Muscle of leg (tissue), 16 donors: ENCODE results near the gene L3MBTL4. TPM values are rescaled to one million over a fixed set of nuclear protein-coding genes. Genes with fewer than 3 reads are reported as not detected.

Experiments used
- DNase-seq: peaks from one replicate; pipeline ENCODE4 v3.0.0; 2013
- H3K27ac ChIP-seq: one replicate; pipeline ENCODE4 v1.5.1; 2013; ENCODE audit warnings: mild to moderate bottlenecking, low read length, control low read depth
- H3K27me3 ChIP-seq: one replicate; pipeline ENCODE4 v1.6.1; 2013; ENCODE audit warnings: low read length; ENCODE audit not compliant: control insufficient read depth, insufficient read depth
- H3K36me3 ChIP-seq: one replicate; pipeline ENCODE4 v1.6.1; 2013; ENCODE audit warnings: low read length; ENCODE audit not compliant: control insufficient read depth, insufficient read depth
- H3K4me1 ChIP-seq: one replicate; pipeline ENCODE4 v1.6.1; 2013; ENCODE audit warnings: low read length; ENCODE audit not compliant: control insufficient read depth, insufficient read depth
- H3K4me3 ChIP-seq: one replicate; pipeline ENCODE4 v1.5.1; 2013; ENCODE audit warnings: low read length, control low read depth
- H3K9me3 ChIP-seq: replicated peaks from 2 replicates; pipeline ENCODE4 v1.6.1; 2013; ENCODE audit warnings: low read depth, low read length; ENCODE audit not compliant: control insufficient read depth
- WGBS: methylation state at CpG from one replicate; pipeline ENCODE4 v1.1.5; 2013; ENCODE audit warnings: missing lambda C conversion rate; ENCODE audit not compliant: insufficient coverage; 5-methylcytosine and 5-hydroxymethylcytosine counted together
- long read RNA-seq, 11 donors: transcript quantifications; one replicate each; lab custom pipeline, GENCODE V29; 2026
- polyA plus RNA-seq, 8 donors: library from polyadenylated mRNA; unstranded; fragments of 120-200 nt; gene quantifications; one replicate each; pipeline versions ENCODE4 v1.2.1 to v1.2.3, GENCODE V29; 2013; ENCODE audit warnings: inconsistent platforms in 1 of 8, low replicate concordance in 1 of 8; ENCODE audit not compliant: insufficient read length in 8 of 8, insufficient read depth in 1 of 8
- total RNA-seq: library from RNA; stranded (reverse); fragments of 120-200 nt; gene quantifications from one replicate; pipeline ENCODE4 v1.2.4, GENCODE V29; 2013

The L3MBTL4 gene
- total RNA-seq (4.2 TPM), polyA plus RNA-seq (1 to 10 TPM in 7 of 8 donors, under 1 TPM in 1; 0.78 to 2.1 (median 1.4) TPM)
- long read RNA-seq, donor 1 = 0 reads
- long read RNA-seq, donor 2 = 0 reads
- long read RNA-seq, donor 3 = 0 reads
- long read RNA-seq, donor 4 = 0 reads
- long read RNA-seq, donor 5, partial matches to known transcripts = 0 of 1 reads
- long read RNA-seq, donor 5, other reads (novel, unspliced or antisense) = 0 of 1 reads
- long read RNA-seq, donor 6, partial matches to known transcripts = 0 of 1 reads
- long read RNA-seq, donor 6, other reads (novel, unspliced or antisense) = 0 of 1 reads
- long read RNA-seq, donor 7 = 0 reads
- long read RNA-seq, donor 8 = 0 reads
- long read RNA-seq, donor 9 = 0 reads
- long read RNA-seq, donor 10 = 0 reads
- long read RNA-seq, donor 11 = 0 reads

- peak; percentile 37 for DNase-seq
- H3K9me3 ChIP-seq = no peaks in the 10 kb centered on the region
- peaks cover 20% of the 10 kb centered on the region for H3K27me3 ChIP-seq
- H3K27ac ChIP-seq = peak within 1 kb of the TSS; percentile 37
- WGBS = 1% methylated on average over 65 of the region's 67 CpGs
- no peaks in the 10 kb centered on the region for H3K36me3 ChIP-seq
- H3K4me1 ChIP-seq = peaks cover 5% of the 10 kb centered on the region
- H3K4me3 ChIP-seq = peak within 1 kb of the TSS; percentile 60
Observed at GRCh38 chr18:6414723-6415417, at the start of gene L3MBTL4. TSS of gene L3MBTL4 (minus strand) at chr18:6414911. CDS start at chr18:6311625, 103,286 bp downstream.

- no peak overlapping the region for H3K27ac ChIP-seq
Observed at GRCh38 chr18:6452194-6452593, 37.5 kb upstream of the L3MBTL4 start.

GRCh38 chr18:6449213-6449612 is 34.5 kb upstream of the L3MBTL4 start:
- H3K4me3 ChIP-seq = no peak overlapping the region
- 78% methylated on average over 4 of the region's 5 CpGs for WGBS

More at GRCh38 chr18:6452194-6452593, 37.5 kb upstream of the L3MBTL4 start:
- no peaks in the 10 kb centered on the region for H3K4me1 ChIP-seq
- no peak overlapping the region for H3K4me3 ChIP-seq
- DNase-seq = no peak
- H3K27me3 ChIP-seq = no peaks in the 10 kb centered on the region
- no peaks in the 10 kb centered on the region for H3K36me3 ChIP-seq
- H3K9me3 ChIP-seq = no peaks in the 10 kb centered on the region

GRCh38 chr18:6444466-6445228 is 29.9 kb upstream of the L3MBTL4 start:
- Histone ChIP-seq H3K4me1 (no peaks in the 10 kb centered on the region), H3K27ac (no peak overlapping the region), H3K27me3 (no peaks in the 10 kb centered on the region), H3K4me3 (no peak overlapping the region), H3K36me3 (no peaks in the 10 kb centered on the region), H3K9me3 (no peaks in the 10 kb centered on the region)
- no CpG with 5 or more reads among the region's 2 CpGs for WGBS
- DNase-seq = no peak

More at GRCh38 chr18:6449213-6449612, 34.5 kb upstream of the L3MBTL4 start:
- DNase-seq = no peak
- Histone ChIP-seq H3K27me3 (no peaks in the 10 kb centered on the region), H3K36me3 (no peaks in the 10 kb centered on the region), H3K27ac (no peak overlapping the region), H3K4me1 (no peaks in the 10 kb centered on the region), H3K9me3 (no peaks in the 10 kb centered on the region)

GRCh38 chr18:6441200-6441599 is 26.5 kb upstream of the L3MBTL4 start:
- Histone ChIP-seq H3K4me3 (no peak overlapping the region), H3K9me3 (no peaks in the 10 kb centered on the region), H3K27me3 (no peaks in the 10 kb centered on the region), H3K36me3 (no peaks in the 10 kb centered on the region), H3K27ac (no peak overlapping the region), H3K4me1 (no peaks in the 10 kb centered on the region)
- DNase-seq = no peak
- WGBS = 90% methylated on average over 1 of the region's 2 CpGs

GRCh38 chr18:6437937-6438818 is 23.5 kb upstream of the L3MBTL4 start:
- Histone ChIP-seq H3K4me3 (no peak overlapping the region), H3K4me1 (peaks cover 2% of the 10 kb centered on the region), H3K27ac (no peak overlapping the region), H3K9me3 (no peaks in the 10 kb centered on the region), H3K36me3 (no peaks in the 10 kb centered on the region), H3K27me3 (no peaks in the 10 kb centered on the region)
- WGBS = 80% methylated on average over 9 of the region's 13 CpGs
- DNase-seq = no peak

GRCh38 chr18:6435731-6436130 is 21.0 kb upstream of the L3MBTL4 start:
- no peak overlapping the region for H3K27ac ChIP-seq
- H3K4me1 ChIP-seq = peaks cover 2% of the 10 kb centered on the region
- no peaks in the 10 kb centered on the region for H3K9me3 ChIP-seq
- H3K36me3 ChIP-seq = no peaks in the 10 kb centered on the region
- DNase-seq = no peak
- H3K4me3 ChIP-seq = no peak overlapping the region
- WGBS = no CpG with 5 or more reads among the region's 1 CpG
- no peaks in the 10 kb centered on the region for H3K27me3 ChIP-seq

GRCh38 chr18:6434987-6435709 is 20.4 kb upstream of the L3MBTL4 start:
- no CpG with 5 or more reads among the region's 6 CpGs for WGBS
- DNase-seq = no peak
- Histone ChIP-seq H3K4me3 (no peak overlapping the region), H3K9me3 (no peaks in the 10 kb centered on the region), H3K36me3 (no peaks in the 10 kb centered on the region), H3K27me3 (no peaks in the 10 kb centered on the region), H3K4me1 (peaks cover 2% of the 10 kb centered on the region), H3K27ac (no peak overlapping the region)

- WGBS = no CpG with 5 or more reads among the region's 5 CpGs
- Histone ChIP-seq H3K9me3 (no peaks in the 10 kb centered on the region), H3K27me3 (no peaks in the 10 kb centered on the region), H3K27ac (no peak overlapping the region), H3K4me3 (no peak overlapping the region), H3K4me1 (peaks cover 2% of the 10 kb centered on the region), H3K36me3 (no peaks in the 10 kb centered on the region)
- peak; percentile 81 for DNase-seq
Observed at GRCh38 chr18:6434481-6434880, 19.8 kb upstream of the L3MBTL4 start.
